Stimulated activated naive B cell treated with anti-CD40 and anti-IgM and Interleukin-4, amounts not matched to agents 10 μg/mL and 1 μg/mL and 100 μg/mL, for 72 hours (primary cell): ENCODE measurements around the gene MMP13.
"Not testable (repeated sequence)": the region's sequence is repeated elsewhere in the genome, so short reads cannot be mapped to it uniquely, and the experiment has no call there.

ENCODE experiments used
- ATAC-seq, 2 donors: fragments of 150-1000 bp; cut with Tn5 transposase; replicated peaks; 2 replicates each; pipeline ENCODE4 v1.10.0; 2021; ENCODE audit warnings: moderate library complexity in 1 of 2
- DNase-seq: peaks from one replicate; pipeline ENCODE4 v3.0.0; 2021
- H3K27ac Mint-ChIP-seq: one replicate; pipeline ENCODE4 v1.8.0; 2022; ENCODE audit warnings: mild to moderate bottlenecking, mixed read lengths
- H3K27me3 Mint-ChIP-seq, 2 donors: one replicate each; pipeline ENCODE4 v1.8.0; 2022; ENCODE audit warnings: mixed read lengths in 2 of 2
- H3K36me3 Mint-ChIP-seq, 2 donors: one replicate each; pipeline ENCODE4 v1.8.0; 2022; ENCODE audit warnings: mixed read lengths in 2 of 2, mild to moderate bottlenecking in 1 of 2
- H3K4me1 Mint-ChIP-seq, 2 donors: one replicate each; pipeline ENCODE4 v1.8.0; 2022; ENCODE audit warnings: mixed read lengths in 2 of 2, mild to moderate bottlenecking in 1 of 2
- H3K4me3 Mint-ChIP-seq, 2 donors: one replicate each; pipeline ENCODE4 v1.8.0; 2022; ENCODE audit warnings: mild to moderate bottlenecking in 2 of 2, mixed read lengths in 2 of 2, moderate library complexity in 1 of 2
- H3K9me3 Mint-ChIP-seq, 2 donors: one replicate each; pipeline ENCODE4 v1.8.0; 2022; ENCODE audit warnings: mixed read lengths in 2 of 2, mild to moderate bottlenecking in 1 of 2

Gene MMP13

GRCh38 chr11:102928247-102928646, 27.3 kb downstream of the MMP13 start:
- no peak for ATAC-seq
- Mint-ChIP-seq H3K9me3 (no peaks in the 10 kb centered on the region), H3K27ac (no peak overlapping the region), H3K4me1 (peaks cover 3 to 4% of the 10 kb centered on the region in 2 donors), H3K27me3 (peaks cover 2 to 10% of the 10 kb centered on the region in 2 donors), H3K4me3 (no peak overlapping the region), H3K36me3 (no peaks in the 10 kb centered on the region)
- no peak for DNase-seq

DNA sequence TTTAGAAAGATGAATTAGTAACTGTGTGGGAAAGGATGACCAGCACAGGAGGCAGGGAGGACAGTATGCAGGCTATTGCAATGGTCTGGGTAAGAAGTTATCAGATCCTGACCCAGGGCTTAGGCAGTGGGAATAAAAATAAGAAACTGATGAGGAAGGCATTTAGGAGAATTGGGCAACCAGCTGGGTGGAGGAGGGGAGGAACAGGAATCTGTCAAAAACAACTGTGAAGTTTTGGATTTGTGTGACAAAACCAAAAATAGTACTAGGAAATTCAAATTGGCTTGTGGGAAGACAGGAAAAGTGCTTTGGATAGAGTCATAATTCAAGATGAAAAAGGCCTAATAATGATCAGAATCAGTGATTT, 27.9 kb downstream of the MMP13 start:
- H3K4me3 Mint-ChIP-seq, result no peak overlapping the region
- H3K9me3 Mint-ChIP-seq, result no peaks in the 10 kb centered on the region
- DNase-seq (no peak), ATAC-seq (no peak)
- H3K27me3 Mint-ChIP-seq, result peaks cover 6 to 15% of the 10 kb centered on the region in 2 donors
- no peaks in the 10 kb centered on the region for H3K36me3 Mint-ChIP-seq
- no peak overlapping the region for H3K27ac Mint-ChIP-seq
- H3K4me1 Mint-ChIP-seq, result peaks cover 3 to 4% of the 10 kb centered on the region in 2 donors

DNA sequence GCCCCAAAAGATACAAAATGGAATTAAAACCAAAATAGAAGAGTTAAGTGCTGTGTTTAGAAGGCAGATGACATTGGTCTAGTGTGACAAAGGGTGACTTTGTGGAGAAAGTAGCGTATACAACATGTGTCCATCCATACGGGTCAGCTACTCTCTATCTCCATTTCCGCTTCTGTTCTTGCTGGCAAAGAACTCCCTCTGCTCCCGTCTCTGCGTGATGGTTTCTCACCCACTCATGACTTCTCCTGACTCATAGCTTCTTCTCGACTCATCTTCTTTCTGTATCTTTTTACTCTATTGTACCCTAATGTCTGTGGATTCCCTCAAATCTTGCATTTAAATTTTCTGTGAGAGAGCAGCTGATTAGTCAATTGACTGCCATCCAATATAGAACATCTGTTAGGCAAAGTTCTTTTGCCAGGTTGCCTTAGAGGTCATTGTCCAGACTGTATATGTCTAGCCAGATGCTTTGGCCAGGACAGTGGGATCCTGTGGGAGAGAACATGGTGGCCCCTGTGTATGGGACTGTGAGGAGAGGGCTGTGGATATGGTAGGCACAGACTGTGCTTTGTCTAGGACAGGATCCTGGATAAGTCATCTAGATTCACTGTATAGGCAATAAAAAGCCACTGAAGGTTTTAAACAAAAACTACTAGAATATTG, 28.4 kb downstream of the MMP13 start:
- Mint-ChIP-seq H3K4me3 (no peak overlapping the region), H3K27ac (no peak overlapping the region), H3K4me1 (peaks cover 4 to 5% of the 10 kb centered on the region in 2 donors), H3K27me3 (peaks cover 6 to 20% of the 10 kb centered on the region in 2 donors), H3K9me3 (no peaks in the 10 kb centered on the region), H3K36me3 (no peaks in the 10 kb centered on the region)
- DNase-seq (no peak), ATAC-seq (no peak)

DNA sequence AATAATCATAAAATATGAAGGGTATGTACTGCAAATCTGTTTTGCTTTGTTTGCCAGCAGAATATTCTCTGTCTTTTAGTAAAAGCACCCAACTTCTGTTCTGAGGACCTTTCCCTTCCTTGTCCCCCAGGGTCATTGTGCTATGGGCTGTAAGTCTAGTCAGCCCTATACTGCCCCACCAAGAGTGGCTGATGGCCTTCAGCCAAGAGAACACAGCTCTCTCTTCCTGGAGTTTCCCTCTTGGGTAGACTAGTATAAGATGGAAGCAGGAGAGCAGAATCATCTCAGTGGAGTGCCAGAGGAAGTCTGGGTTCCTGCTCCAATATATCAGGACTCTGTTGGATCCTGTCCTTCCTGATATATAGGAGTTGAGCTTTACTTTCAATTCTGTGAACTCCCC, 29.0 kb downstream of the MMP13 start:
- Mint-ChIP-seq H3K27ac (no peak overlapping the region), H3K27me3 (peaks cover 10 to 20% of the 10 kb centered on the region in 2 donors), H3K4me1 (peaks cover 4 to 5% of the 10 kb centered on the region in 2 donors), H3K4me3 (no peak overlapping the region), H3K36me3 (no peaks in the 10 kb centered on the region), H3K9me3 (no peaks in the 10 kb centered on the region)
- ATAC-seq, result no peak
- DNase-seq, result no peak

DNA sequence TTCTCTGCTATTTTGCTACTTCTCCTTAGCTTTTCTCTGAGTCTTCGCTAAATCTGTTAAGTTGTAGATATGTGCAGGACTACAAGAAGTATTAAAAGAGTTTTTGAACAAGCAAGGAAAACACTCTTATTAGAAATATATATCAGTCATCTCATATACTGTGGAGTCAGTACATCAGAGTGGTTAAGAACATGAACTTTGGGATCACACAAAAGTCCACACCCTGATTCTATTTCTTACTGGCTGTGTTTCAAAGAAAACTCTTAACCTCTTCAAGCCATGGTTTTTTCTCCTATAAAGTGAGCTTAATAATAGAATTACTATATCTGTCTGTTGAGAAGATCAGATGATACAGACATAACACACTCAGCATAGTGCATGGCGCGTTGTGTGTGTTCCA, 29.5 kb downstream of the MMP13 start:
- Mint-ChIP-seq H3K36me3 (no peaks in the 10 kb centered on the region), H3K4me3 (no peak overlapping the region), H3K4me1 (peaks cover 4 to 5% of the 10 kb centered on the region in 2 donors), H3K27ac (no peak overlapping the region), H3K27me3 (peaks cover 11 to 21% of the 10 kb centered on the region in 2 donors), H3K9me3 (no peaks in the 10 kb centered on the region)
- DNase-seq, result no peak
- ATAC-seq, result no peak

- H3K36me3 Mint-ChIP-seq, result no peaks in the 10 kb centered on the region
- no peak overlapping the region for H3K4me3 Mint-ChIP-seq
- ATAC-seq (peak in 1 of 2 donors; percentile 26), DNase-seq (no peak)
- H3K9me3 Mint-ChIP-seq, result no peaks in the 10 kb centered on the region
- H3K4me1 Mint-ChIP-seq, result peaks cover 8 to 14% of the 10 kb centered on the region in 2 donors
- H3K27ac Mint-ChIP-seq, result no peak overlapping the region
- peaks cover 11 to 17% of the 10 kb centered on the region in 2 donors for H3K27me3 Mint-ChIP-seq
Measured at GRCh38 chr11:102924851-102925380, 30.6 kb downstream of the MMP13 start.

DNA sequence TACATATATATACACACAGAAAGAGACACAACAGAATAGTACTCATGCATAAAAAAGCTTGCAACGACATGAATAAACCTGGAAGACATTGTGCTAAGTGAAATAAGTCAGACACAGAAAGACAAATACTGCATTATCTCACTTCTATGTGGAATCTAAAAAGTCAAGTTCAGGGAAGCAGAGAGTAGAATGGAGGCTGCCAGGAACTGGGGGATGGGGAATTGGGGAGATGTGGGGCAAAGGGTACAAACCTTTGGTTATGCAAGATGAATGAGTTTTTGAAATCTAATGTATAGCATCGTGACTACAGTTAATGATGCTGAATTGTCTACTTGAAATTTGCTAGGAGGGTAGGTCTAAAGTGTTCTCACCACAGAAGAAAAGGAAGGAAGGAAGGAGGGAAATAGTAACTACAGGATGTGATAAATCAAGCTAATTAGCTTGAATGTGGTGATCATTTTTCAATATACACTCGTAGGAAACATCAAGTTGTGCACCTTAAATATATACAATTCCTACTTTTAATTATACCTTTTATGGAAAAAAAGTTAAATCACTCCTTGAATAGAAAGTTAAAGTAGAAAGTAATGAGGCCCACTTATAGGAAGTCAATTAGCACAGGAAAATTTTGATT, 33.8 kb downstream of the MMP13 start:
- H3K9me3 Mint-ChIP-seq, result no peaks in the 10 kb centered on the region
- H3K27me3 Mint-ChIP-seq, result peaks cover 17 to 24% of the 10 kb centered on the region in 2 donors
- DNase-seq, result no peak
- no peak for ATAC-seq
- H3K27ac Mint-ChIP-seq, result no peak overlapping the region
- H3K36me3 Mint-ChIP-seq, result no peaks in the 10 kb centered on the region
- H3K4me3 Mint-ChIP-seq, result no peak overlapping the region
- peaks cover 10 to 19% of the 10 kb centered on the region in 2 donors for H3K4me1 Mint-ChIP-seq

GRCh38 chr11:102920118-102920684, 35.3 kb downstream of the MMP13 start:
- ATAC-seq (peak; percentile 97 to 98), DNase-seq (no peak)
- Mint-ChIP-seq H3K4me3 (peak overlapping the region in 1 of 2 donors; percentile 17), H3K4me1 (peaks cover 10 to 19% of the 10 kb centered on the region in 2 donors), H3K27ac (peak overlapping the region; percentile 22), H3K27me3 (peaks cover 21 to 35% of the 10 kb centered on the region in 2 donors), H3K36me3 (no peaks in the 10 kb centered on the region), H3K9me3 (no peaks in the 10 kb centered on the region)

DNA sequence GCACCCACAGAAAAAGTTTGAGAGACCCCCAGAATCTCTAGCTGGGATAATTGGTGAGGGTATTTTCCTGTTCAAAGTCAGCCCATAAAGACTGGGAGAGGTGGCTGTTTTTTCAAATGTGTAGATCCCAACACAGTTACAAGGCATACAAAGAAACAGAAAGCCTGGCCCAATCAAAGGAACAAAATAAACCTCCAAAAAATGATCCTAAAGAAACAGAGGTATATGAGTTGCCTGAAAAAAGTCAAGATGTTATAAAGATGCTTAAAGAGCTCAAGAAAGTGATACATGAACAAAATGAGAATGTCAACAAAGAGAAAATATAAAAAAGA, 40.5 kb downstream of the MMP13 start:
- no peak for DNase-seq
- Mint-ChIP-seq H3K4me3 (no peak overlapping the region), H3K4me1 (peaks cover 2 to 6% of the 10 kb centered on the region in 2 donors)

GRCh38 chr11:102914238-102915043, 41.1 kb downstream of the MMP13 start:
- peak; percentile 38 to 41 for ATAC-seq
- Mint-ChIP-seq H3K9me3 (no peaks in the 10 kb centered on the region), H3K36me3 (no peaks in the 10 kb centered on the region), H3K4me1 (no peaks in the 10 kb centered on the region), H3K27me3 (peaks cover 7 to 31% of the 10 kb centered on the region in 2 donors), H3K27ac (no peak overlapping the region), H3K4me3 (no peak overlapping the region)
- DNase-seq, result no peak

More for the DNA sequence above, 40.5 kb downstream of the MMP13 start:
- H3K27me3 Mint-ChIP-seq, result peaks cover 7 to 29% of the 10 kb centered on the region in 2 donors
- no peaks in the 10 kb centered on the region for H3K36me3 Mint-ChIP-seq
- H3K27ac Mint-ChIP-seq, result no peak overlapping the region
- no peaks in the 10 kb centered on the region for H3K9me3 Mint-ChIP-seq
- no peak for ATAC-seq

DNA sequence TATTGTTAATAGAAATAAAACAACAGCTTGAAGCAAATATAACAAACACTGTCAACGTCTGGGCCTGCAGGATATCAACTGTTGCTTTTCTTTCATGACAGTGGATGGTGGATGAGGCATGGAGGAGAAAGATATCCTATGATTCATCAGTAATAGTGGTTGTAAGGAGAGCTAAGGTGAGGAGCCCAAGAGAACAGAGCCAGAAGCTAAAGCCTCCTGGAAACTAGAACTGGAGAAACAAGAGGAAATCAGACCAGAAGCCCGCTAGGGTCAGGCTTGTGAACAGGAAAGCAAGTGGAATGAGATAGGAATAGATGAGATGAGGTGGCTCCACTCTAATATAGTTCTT, 43.1 kb downstream of the MMP13 start:
- no peak for ATAC-seq
- H3K36me3 Mint-ChIP-seq, result no peaks in the 10 kb centered on the region
- no peaks in the 10 kb centered on the region for H3K4me1 Mint-ChIP-seq
- H3K27me3 Mint-ChIP-seq, result peaks cover 14 to 34% of the 10 kb centered on the region in 2 donors
- no peak for DNase-seq
- H3K27ac Mint-ChIP-seq, result no peak overlapping the region
- H3K9me3 Mint-ChIP-seq, result no peaks in the 10 kb centered on the region
- no peak overlapping the region for H3K4me3 Mint-ChIP-seq

GRCh38 chr11:102911758-102912481, 43.6 kb downstream of the MMP13 start:
- ATAC-seq (no peak), DNase-seq (no peak)
- no peak overlapping the region for H3K27ac Mint-ChIP-seq
- H3K9me3 Mint-ChIP-seq, result no peaks in the 10 kb centered on the region
- no peaks in the 10 kb centered on the region for H3K36me3 Mint-ChIP-seq
- no peaks in the 10 kb centered on the region for H3K4me1 Mint-ChIP-seq
- H3K4me3 Mint-ChIP-seq, result no peak overlapping the region
- H3K27me3 Mint-ChIP-seq, result peaks cover 14 to 29% of the 10 kb centered on the region in 2 donors

DNA sequence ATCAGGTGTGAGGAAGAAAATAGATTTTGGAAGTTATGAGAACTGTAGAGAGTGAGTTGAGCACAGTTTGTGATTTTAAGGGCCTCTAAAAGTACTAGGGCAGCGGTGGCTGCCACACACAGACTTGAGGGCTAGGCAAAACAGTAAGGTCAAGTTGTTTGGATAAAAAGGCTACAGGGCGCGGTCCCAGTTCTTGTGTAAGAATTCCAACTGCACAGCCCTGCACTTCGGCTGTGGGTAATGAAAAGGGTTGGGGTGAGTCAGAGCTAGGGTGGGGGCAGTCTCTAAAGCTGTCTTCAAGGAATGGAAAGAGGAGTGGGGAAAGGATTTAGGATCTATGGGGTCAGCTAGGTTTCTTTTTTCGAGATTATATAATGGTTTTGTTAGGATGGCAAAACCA, 49.7 kb downstream of the MMP13 start:
- H3K4me3 Mint-ChIP-seq, H3K36me3 Mint-ChIP-seq, H3K9me3 Mint-ChIP-seq, H3K27ac Mint-ChIP-seq, DNase-seq, H3K4me1 Mint-ChIP-seq, ATAC-seq: not testable (repeated sequence)
- peaks cover 10 to 17% of the 10 kb centered on the region in 2 donors for H3K27me3 Mint-ChIP-seq

- peaks cover 10 to 17% of the 10 kb centered on the region in 2 donors for H3K27me3 Mint-ChIP-seq
- not testable (repeated sequence) for H3K27ac Mint-ChIP-seq, H3K4me1 Mint-ChIP-seq, H3K4me3 Mint-ChIP-seq, DNase-seq, ATAC-seq, H3K9me3 Mint-ChIP-seq, H3K36me3 Mint-ChIP-seq
Measured at GRCh38 chr11:102903895-102904294, 51.6 kb downstream of the MMP13 start.
